ENCODE measurements around the gene ADGRD1. TPM values are rescaled to one million over a fixed set of nuclear protein-coding genes. Genes with fewer than 3 reads are reported as not detected.

Gene ADGRD1
- total and polyA plus RNA-seq, 7 donors: 0.46 to 22.5 (median 7.2) TPM

DNA sequence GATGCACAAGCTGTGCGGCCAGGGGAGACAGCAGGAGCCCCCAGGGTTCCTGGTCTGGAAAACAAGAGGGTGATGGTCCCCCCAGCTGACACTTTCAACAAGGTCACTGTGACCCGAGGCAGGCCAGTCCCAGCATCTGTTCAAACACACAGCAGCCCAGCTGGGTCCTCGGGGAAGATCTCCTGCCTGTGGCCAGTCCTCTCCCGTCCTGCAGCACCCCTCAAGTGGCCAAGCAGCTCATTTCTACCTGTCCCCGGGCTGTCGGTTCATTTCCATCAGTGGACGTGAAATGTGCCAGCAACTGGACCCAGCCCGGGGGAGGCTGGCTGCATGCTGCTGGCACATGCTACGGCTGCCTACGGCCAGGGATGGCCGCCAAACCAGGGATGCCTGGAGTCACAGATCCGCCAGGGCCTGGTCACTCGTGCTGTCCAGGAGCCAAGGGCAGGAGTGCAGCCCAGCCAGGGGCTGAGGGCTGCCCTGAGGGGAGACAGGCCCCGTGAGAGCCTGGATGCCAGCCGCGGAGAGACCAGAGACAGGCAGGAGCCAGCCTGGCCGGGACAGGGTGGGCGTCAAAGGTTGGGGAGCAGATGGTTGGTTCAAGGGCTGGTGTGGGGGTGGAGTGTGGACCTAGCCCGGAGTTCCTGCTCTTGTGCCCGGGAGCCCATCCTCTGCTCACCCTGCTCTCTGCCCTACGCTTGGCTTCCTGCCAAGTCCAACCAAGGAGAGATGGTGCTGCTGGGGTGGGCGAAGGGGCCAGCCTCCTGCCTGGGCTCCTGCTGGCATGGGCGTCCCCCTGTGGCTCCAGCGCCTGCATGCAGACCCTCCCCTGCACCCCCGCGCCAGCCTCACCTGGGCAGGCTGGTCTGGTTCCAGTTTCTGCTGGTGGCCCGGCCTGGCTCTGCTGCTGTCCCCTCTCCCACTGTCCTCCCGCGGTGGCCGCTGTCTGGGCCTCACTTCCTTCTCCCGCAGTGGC lies 143.8 kb downstream of the ADGRD1 start:
- DNase-seq: peak; percentile 59
- TF ChIP-seq EP300 (IDR thresholded peaks at IDR 0.05) (no peak), POLR2A (IDR thresholded peaks at IDR 0.05) (no peak), POLR2AphosphoS5 (IDR thresholded peaks at IDR 0.05) (no peak)
- TF ChIP-seq, protein P1, sequence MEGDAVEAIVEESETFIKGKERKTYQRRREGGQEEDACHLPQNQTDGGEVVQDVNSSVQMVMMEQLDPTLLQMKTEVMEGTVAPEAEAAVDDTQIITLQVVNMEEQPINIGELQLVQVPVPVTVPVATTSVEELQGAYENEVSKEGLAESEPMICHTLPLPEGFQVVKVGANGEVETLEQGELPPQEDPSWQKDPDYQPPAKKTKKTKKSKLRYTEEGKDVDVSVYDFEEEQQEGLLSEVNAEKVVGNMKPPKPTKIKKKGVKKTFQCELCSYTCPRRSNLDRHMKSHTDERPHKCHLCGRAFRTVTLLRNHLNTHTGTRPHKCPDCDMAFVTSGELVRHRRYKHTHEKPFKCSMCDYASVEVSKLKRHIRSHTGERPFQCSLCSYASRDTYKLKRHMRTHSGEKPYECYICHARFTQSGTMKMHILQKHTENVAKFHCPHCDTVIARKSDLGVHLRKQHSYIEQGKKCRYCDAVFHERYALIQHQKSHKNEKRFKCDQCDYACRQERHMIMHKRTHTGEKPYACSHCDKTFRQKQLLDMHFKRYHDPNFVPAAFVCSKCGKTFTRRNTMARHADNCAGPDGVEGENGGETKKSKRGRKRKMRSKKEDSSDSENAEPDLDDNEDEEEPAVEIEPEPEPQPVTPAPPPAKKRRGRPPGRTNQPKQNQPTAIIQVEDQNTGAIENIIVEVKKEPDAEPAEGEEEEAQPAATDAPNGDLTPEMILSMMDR (IDR thresholded peaks at IDR 0.05): no peak
- Histone ChIP-seq H3K4me3 (no peak overlapping the region), H3K27ac (no peak overlapping the region), H3K36me3 (no peaks in the 10 kb centered on the region), H3K27me3 (no peaks in the 10 kb centered on the region), H3K9me3 (no peaks in the 10 kb centered on the region), H3K4me1 (no peaks in the 10 kb centered on the region)
- WGBS, 2 donors: 76 to 83% methylated on average over 31 of the region's 31 CpGs
- intact Hi-C loops (cut with DNase I): no loop called here

DNA sequence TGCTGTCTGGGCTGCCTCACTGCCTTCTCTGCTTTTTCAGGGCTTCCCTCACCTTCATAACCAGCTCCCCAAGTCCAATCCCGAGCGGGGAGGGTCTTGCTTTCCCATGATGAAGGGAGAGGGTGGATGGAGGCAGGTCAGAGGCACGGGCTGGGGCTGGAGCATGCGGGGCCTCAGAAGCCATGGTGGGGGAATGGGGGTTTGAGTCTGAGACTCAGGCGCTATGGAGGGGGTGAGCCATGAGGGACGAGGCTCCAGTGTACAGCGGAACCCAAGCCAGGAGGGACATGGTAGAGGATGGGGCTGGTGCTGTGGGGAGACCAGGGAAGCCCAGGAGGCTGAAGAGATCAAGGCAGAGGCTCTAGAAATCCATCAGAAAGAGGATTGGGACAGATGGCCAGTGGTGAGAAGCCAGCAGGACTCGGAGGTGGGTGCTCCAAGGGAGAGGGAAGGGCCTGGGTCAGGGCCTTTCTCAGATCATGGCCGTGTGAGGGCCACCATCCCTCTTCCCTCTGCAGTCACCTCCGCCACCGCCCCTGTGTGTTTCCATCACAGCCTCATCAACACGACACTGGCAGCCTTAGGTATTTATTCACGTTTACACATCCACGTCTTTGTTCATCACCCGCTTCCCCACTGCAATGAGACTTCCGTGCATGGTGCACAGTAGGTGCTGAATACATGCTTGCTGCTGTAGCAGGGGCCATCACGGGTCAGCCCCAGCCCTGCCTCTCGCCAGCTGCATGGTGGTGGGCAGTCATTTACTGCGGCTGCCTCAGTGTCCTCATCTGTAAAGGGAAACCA lies 144.7 kb downstream of the ADGRD1 start:
- H3K9me3 ChIP-seq: no peaks in the 10 kb centered on the region
- TF ChIP-seq POLR2A (IDR thresholded peaks at IDR 0.05) (no peak), EP300 (IDR thresholded peaks at IDR 0.05) (no peak), POLR2AphosphoS5 (IDR thresholded peaks at IDR 0.05) (no peak)
- TF ChIP-seq, protein P1 (IDR thresholded peaks at IDR 0.05): no peak
- 76 to 88% methylated on average over 19 of the region's 19 CpGs for WGBS, 2 donors
- no peaks in the 10 kb centered on the region for H3K4me1 ChIP-seq
- H3K36me3 ChIP-seq: no peaks in the 10 kb centered on the region
- DNase-seq: peak; percentile 61
- H3K4me3 ChIP-seq: no peak overlapping the region
- no peaks in the 10 kb centered on the region for H3K27me3 ChIP-seq
- H3K27ac ChIP-seq: no peak overlapping the region
- intact Hi-C loops (cut with DNase I): no loop called here

DNA sequence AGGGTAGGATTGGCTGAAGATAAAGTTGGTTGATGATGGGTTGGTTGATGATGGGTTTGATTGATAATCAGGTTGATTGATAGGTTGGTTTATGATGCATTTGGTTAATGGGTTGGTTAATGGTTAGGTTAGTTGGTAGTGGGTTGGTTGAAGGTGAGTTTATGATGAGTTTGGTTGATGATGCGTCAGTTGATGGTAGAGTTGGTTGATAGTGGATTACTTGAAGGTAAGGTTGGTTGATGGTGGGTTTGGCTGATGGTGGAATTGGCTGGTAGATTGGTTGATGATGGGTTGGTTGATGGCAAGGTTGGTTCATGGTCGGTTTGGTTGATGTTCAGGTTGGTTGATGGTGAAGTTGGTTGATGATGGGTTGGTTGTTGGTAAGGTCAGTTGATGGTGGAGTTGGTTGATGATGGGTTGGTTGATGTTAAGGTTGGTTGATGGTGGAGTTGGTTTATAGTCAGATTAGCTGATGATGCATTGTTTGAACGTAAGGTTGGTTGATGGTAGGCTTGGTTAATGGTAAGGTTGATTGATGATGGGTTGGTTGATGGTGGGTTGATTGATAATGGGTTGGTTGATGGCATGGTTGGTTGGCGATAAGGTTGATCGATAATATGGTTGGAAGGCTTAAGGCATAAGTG lies 146.4 kb downstream of the ADGRD1 start:
- 88 to 93% methylated on average over 5 of the region's 5 CpGs for WGBS, 2 donors
- Histone ChIP-seq H3K4me1 (peaks cover 0 to 12% (median 7%) of the 10 kb centered on the region in 4 donors), H3K27ac (no peak overlapping the region), H3K36me3 (no peaks in the 10 kb centered on the region), H3K9me3 (no peaks in the 10 kb centered on the region), H3K27me3 (no peaks in the 10 kb centered on the region), H3K4me3 (no peak overlapping the region)
- no peak for DNase-seq
- TF ChIP-seq POLR2A (IDR thresholded peaks at IDR 0.05) (no peak), POLR2AphosphoS5 (IDR thresholded peaks at IDR 0.05) (no peak), EP300 (IDR thresholded peaks at IDR 0.05) (no peak)
- TF ChIP-seq, protein P1 (IDR thresholded peaks at IDR 0.05): no peak
- intact Hi-C loops (cut with DNase I): loop anchor here (10.0 kb wide), 2 partner anchors 185 to 735 kb away; no protein-coding TSS in a partner anchor

DNA sequence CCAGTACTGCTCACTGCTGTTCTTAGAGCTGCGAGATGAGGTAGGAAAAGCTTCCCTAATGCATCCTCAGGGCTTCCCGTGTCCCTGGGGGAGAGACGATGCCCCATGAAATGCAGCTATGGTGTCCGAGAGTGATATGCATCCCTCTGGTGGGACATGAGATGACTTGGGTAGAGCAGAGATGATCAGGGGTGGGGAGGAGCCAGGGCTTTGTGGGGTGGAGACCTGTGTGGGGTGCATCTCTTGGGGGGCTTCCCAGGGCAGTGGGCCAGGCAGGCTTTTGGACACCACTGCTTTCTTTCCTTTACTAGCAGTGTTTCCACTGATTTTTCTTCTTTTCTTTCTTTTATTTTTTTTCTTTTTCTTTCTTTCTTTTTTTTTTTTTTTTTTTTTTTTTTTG lies 147.3 kb downstream of the ADGRD1 start:
- peak; percentile 26 for DNase-seq
- Histone ChIP-seq H3K27ac (no peak overlapping the region), H3K9me3 (no peaks in the 10 kb centered on the region), H3K27me3 (no peaks in the 10 kb centered on the region), H3K36me3 (no peaks in the 10 kb centered on the region), H3K4me3 (no peak overlapping the region), H3K4me1 (peaks cover 0 to 12% (median 7%) of the 10 kb centered on the region in 4 donors)
- TF ChIP-seq, protein P1 (IDR thresholded peaks at IDR 0.05): no peak
- TF ChIP-seq EP300 (IDR thresholded peaks at IDR 0.05): no peak
- no peak for TF ChIP-seq POLR2AphosphoS5 (IDR thresholded peaks at IDR 0.05)
- TF ChIP-seq POLR2A (IDR thresholded peaks at IDR 0.05): no peak
- intact Hi-C loops (cut with DNase I): loop anchor here (10.0 kb wide), 2 partner anchors 186 to 734 kb away; no protein-coding TSS in a partner anchor
- 83 to 92% methylated on average over 4 of the region's 4 CpGs for WGBS, 2 donors
